Body of pancreas (tissue), 4 donors: ENCODE measurements around the gene BTC.

Source experiments
- CTCF ChIP-seq, 7 experiments: fragments of 450-650 bp in 4 of 7; fragments of 200-600 bp in 3 of 7; sonication (generic) in 3 of 7; IDR thresholded peaks; one replicate each; pipeline ENCODE4 v1.5.1; 2016 to 2019; ENCODE audit warnings: antibody characterized with exemption in 7 of 7
- POLR2A ChIP-seq, 3 donors: fragments of 450-650 bp; IDR thresholded peaks; one replicate each; pipeline ENCODE4 v1.6.1; 2016; ENCODE audit warnings: antibody characterized with exemption in 3 of 3, mild to moderate bottlenecking in 2 of 3

GRCh38 chr4:74840936-74841509, 46.7 kb upstream of the BTC start:
- TF ChIP-seq CTCF (IDR thresholded peaks at IDR 0.05) (no peak), POLR2A (IDR thresholded peaks at IDR 0.05) (no peak)
